Measurements from ENCODE around the gene SASS6. TPM values are rescaled to one million over a fixed set of nuclear protein-coding genes. Genes with fewer than 3 reads are reported as not detected.

SASS6 gene
- polyA plus RNA-seq, 1 donor from 2014 or later: 6.4 TPM

GRCh38 chr1:100053119-100053518, 79.6 kb downstream of the SASS6 start:
- peaks cover 13% of the 10 kb centered on the region for H3K36me3 ChIP-seq (ENCODE audit: insufficient read depth, low read length)
- no peak overlapping the region for H3K4me2 ChIP-seq (ENCODE audit: low read length)
- no peak overlapping the region for H2AFZ ChIP-seq (ENCODE audit: low read depth, low read length)
- no peaks in the 10 kb centered on the region for H3K9me3 ChIP-seq (ENCODE audit: low read length)
- H3F3A ChIP-seq (ENCODE audit: insufficient read depth, low read length, poor library complexity, severe bottlenecking): no peaks in the 10 kb centered on the region
- H3K27ac ChIP-seq (ENCODE audit: low read length): no peak overlapping the region
- no peak overlapping the region for H3K4me3 ChIP-seq (ENCODE audit: low read length)
- peaks cover 38% of the 10 kb centered on the region for H3K79me2 ChIP-seq (replicated peaks; ENCODE audit: insufficient read depth, low read length)
- TF ChIP-seq MXI1 (conservative IDR thresholded peaks at IDR 0.05; ENCODE audit: poor library complexity, severe bottlenecking) (no peak), SMC3 (conservative IDR thresholded peaks at IDR 0.05; ENCODE audit: poor library complexity) (no peak), EZH2 (IDR thresholded peaks at IDR 0.05; ENCODE audit: borderline replicate concordance, insufficient read depth, low read length, poor library complexity, severe bottlenecking) (no peak), EP300 (conservative IDR thresholded peaks at IDR 0.05; ENCODE audit: poor library complexity, severe bottlenecking) (no peak), POLR2AphosphoS5 (IDR thresholded peaks at IDR 0.05) (no peak), RAD21 (conservative IDR thresholded peaks at IDR 0.05) (no peak), TAF1 (IDR thresholded peaks at IDR 0.05; ENCODE audit: low read depth) (no peak)
- TF ChIP-seq, protein P1, sequence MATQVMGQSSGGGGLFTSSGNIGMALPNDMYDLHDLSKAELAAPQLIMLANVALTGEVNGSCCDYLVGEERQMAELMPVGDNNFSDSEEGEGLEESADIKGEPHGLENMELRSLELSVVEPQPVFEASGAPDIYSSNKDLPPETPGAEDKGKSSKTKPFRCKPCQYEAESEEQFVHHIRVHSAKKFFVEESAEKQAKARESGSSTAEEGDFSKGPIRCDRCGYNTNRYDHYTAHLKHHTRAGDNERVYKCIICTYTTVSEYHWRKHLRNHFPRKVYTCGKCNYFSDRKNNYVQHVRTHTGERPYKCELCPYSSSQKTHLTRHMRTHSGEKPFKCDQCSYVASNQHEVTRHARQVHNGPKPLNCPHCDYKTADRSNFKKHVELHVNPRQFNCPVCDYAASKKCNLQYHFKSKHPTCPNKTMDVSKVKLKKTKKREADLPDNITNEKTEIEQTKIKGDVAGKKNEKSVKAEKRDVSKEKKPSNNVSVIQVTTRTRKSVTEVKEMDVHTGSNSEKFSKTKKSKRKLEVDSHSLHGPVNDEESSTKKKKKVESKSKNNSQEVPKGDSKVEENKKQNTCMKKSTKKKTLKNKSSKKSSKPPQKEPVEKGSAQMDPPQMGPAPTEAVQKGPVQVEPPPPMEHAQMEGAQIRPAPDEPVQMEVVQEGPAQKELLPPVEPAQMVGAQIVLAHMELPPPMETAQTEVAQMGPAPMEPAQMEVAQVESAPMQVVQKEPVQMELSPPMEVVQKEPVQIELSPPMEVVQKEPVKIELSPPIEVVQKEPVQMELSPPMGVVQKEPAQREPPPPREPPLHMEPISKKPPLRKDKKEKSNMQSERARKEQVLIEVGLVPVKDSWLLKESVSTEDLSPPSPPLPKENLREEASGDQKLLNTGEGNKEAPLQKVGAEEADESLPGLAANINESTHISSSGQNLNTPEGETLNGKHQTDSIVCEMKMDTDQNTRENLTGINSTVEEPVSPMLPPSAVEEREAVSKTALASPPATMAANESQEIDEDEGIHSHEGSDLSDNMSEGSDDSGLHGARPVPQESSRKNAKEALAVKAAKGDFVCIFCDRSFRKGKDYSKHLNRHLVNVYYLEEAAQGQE (IDR thresholded peaks at IDR 0.05; ENCODE audit: borderline replicate concordance): no peak
- TF ChIP-seq, protein P2, sequence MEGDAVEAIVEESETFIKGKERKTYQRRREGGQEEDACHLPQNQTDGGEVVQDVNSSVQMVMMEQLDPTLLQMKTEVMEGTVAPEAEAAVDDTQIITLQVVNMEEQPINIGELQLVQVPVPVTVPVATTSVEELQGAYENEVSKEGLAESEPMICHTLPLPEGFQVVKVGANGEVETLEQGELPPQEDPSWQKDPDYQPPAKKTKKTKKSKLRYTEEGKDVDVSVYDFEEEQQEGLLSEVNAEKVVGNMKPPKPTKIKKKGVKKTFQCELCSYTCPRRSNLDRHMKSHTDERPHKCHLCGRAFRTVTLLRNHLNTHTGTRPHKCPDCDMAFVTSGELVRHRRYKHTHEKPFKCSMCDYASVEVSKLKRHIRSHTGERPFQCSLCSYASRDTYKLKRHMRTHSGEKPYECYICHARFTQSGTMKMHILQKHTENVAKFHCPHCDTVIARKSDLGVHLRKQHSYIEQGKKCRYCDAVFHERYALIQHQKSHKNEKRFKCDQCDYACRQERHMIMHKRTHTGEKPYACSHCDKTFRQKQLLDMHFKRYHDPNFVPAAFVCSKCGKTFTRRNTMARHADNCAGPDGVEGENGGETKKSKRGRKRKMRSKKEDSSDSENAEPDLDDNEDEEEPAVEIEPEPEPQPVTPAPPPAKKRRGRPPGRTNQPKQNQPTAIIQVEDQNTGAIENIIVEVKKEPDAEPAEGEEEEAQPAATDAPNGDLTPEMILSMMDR (IDR thresholded peaks at IDR 0.05; ENCODE audit: poor library complexity, severe bottlenecking): no peak
- H3K27me3 ChIP-seq (ENCODE audit: insufficient read depth, low read depth, low read length): no peaks in the 10 kb centered on the region
- H3K9me2 ChIP-seq (ENCODE audit: insufficient read depth, low read length): no peaks in the 10 kb centered on the region
- no peaks in the 10 kb centered on the region for H4K20me1 ChIP-seq (ENCODE audit: insufficient read depth)
- no peak overlapping the region for H3K9ac ChIP-seq (ENCODE audit: low read length)

- peaks cover 13% of the 10 kb centered on the region for H3K36me3 ChIP-seq (ENCODE audit: insufficient read depth, low read length)
- no peaks in the 10 kb centered on the region for H4K20me1 ChIP-seq (ENCODE audit: insufficient read depth)
These were observed 80.8 kb downstream of the SASS6 start for GRCh38 chr1:100051893-100052292.

More at GRCh38 chr1:100051893-100052292, 80.8 kb downstream of the SASS6 start:
- Histone ChIP-seq H2AFZ (ENCODE audit: low read depth, low read length) (no peak overlapping the region), H3K9me2 (ENCODE audit: insufficient read depth, low read length) (no peaks in the 10 kb centered on the region), H3K4me3 (ENCODE audit: low read length) (no peak overlapping the region), H3F3A (ENCODE audit: insufficient read depth, low read length, poor library complexity, severe bottlenecking) (no peaks in the 10 kb centered on the region), H3K27ac (ENCODE audit: low read length) (no peak overlapping the region), H3K9ac (ENCODE audit: low read length) (no peak overlapping the region), H3K27me3 (ENCODE audit: insufficient read depth, low read depth, low read length) (no peaks in the 10 kb centered on the region), H3K9me3 (ENCODE audit: low read length) (no peaks in the 10 kb centered on the region), H3K79me2 (replicated peaks; ENCODE audit: insufficient read depth, low read length) (peaks cover 50% of the 10 kb centered on the region), H3K4me2 (ENCODE audit: low read length) (no peak overlapping the region)
- TF ChIP-seq, protein P1 (IDR thresholded peaks at IDR 0.05; ENCODE audit: borderline replicate concordance): no peak
- TF ChIP-seq, protein P2 (IDR thresholded peaks at IDR 0.05; ENCODE audit: poor library complexity, severe bottlenecking): no peak
- no peak for TF ChIP-seq TAF1 (IDR thresholded peaks at IDR 0.05; ENCODE audit: low read depth)
- no peak for TF ChIP-seq EZH2 (IDR thresholded peaks at IDR 0.05; ENCODE audit: borderline replicate concordance, insufficient read depth, low read length, poor library complexity, severe bottlenecking)
- no peak for TF ChIP-seq EP300 (conservative IDR thresholded peaks at IDR 0.05; ENCODE audit: poor library complexity, severe bottlenecking)
- TF ChIP-seq SMC3 (conservative IDR thresholded peaks at IDR 0.05; ENCODE audit: poor library complexity): no peak
- TF ChIP-seq MXI1 (conservative IDR thresholded peaks at IDR 0.05; ENCODE audit: poor library complexity, severe bottlenecking): no peak
- no peak for TF ChIP-seq POLR2AphosphoS5 (IDR thresholded peaks at IDR 0.05)
- TF ChIP-seq RAD21 (conservative IDR thresholded peaks at IDR 0.05): no peak

Data from neural cell (in vitro differentiated cells).